Measurements from ENCODE around the gene JAGN1.

DNA sequence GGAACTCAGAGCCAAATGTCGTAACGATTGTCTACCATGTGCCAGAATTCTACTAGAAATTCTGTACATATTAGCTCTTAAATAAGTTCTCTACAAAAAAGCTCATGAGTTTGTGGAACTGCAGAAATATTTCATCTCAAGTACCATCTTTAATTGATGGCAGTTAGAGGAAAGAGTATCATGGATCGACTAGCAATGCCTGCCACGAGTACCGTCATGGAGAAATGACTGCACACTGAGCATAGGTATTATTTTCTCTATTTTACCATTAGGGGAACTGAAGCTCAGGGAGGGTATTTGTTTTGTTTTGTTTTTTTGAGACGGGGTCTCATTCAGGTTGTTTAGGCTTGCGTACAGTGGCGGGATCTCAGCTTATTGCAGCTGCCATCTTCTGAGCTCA lies 49.4 kb upstream of the JAGN1 start:
- no peak for TF ChIP-seq SP1 (IDR thresholded peaks at IDR 0.05)
- no peak for TF ChIP-seq BHLHE40 (IDR thresholded peaks at IDR 0.05; ENCODE audit: borderline replicate concordance)
- no peak for TF ChIP-seq ZNF384 (IDR thresholded peaks at IDR 0.05)
- TF ChIP-seq FOXA1 (IDR thresholded peaks at IDR 0.05): no peak
- no peak for TF ChIP-seq CTBP1 (IDR thresholded peaks at IDR 0.05; ENCODE audit: borderline replicate concordance)
- no peak for TF ChIP-seq HDGF (IDR thresholded peaks at IDR 0.05; ENCODE audit: borderline replicate concordance)
- no peak for TF ChIP-seq FOXK2 (IDR thresholded peaks at IDR 0.05)
- TF ChIP-seq TARDBP (IDR thresholded peaks at IDR 0.05): no peak
- TF ChIP-seq NFRKB (IDR thresholded peaks at IDR 0.05): no peak
- TF ChIP-seq, protein P1, sequence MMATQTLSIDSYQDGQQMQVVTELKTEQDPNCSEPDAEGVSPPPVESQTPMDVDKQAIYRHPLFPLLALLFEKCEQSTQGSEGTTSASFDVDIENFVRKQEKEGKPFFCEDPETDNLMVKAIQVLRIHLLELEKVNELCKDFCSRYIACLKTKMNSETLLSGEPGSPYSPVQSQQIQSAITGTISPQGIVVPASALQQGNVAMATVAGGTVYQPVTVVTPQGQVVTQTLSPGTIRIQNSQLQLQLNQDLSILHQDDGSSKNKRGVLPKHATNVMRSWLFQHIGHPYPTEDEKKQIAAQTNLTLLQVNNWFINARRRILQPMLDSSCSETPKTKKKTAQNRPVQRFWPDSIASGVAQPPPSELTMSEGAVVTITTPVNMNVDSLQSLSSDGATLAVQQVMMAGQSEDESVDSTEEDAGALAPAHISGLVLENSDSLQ (IDR thresholded peaks at IDR 0.05): no peak
- no peak for TF ChIP-seq SUZ12 (IDR thresholded peaks at IDR 0.05)
- TF ChIP-seq ELF4 (IDR thresholded peaks at IDR 0.05): no peak
- TF ChIP-seq FOXM1 (IDR thresholded peaks at IDR 0.05; ENCODE audit: borderline replicate concordance): no peak

Data from HEK293T (cell line).